Inflammatory macrophage treated with lipopolysaccharide for 4 hours (primary cell): Measurements from ENCODE around the gene PRKN.

Experiments used
- DNase-seq: peaks from one replicate; pipeline ENCODE4 v3.0.0-alpha.2; 2020

The PRKN gene

DNA sequence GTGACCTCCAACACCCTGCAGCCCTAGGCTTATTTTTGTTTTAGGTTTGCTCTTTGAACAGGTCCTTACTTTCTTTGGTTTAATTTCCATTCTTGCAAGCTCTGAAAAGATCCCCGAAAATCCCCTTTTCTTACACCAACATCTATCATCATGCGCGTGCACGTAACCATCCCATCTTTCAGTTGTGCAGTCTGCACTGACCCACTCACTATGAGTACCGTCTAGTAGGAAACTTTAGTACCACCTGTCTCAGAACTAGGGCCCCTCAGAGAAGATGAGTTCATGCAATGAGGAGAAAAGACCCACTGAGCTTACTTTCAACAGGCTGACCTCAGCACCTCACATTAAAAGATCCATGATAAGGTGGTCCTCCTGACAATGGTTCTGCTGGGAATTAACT is 1333.1 kb downstream of the PRKN start:
- DNase-seq: peak; percentile 3

- peak; percentile 90 for DNase-seq
Observed at GRCh38 chr6:161393839-161394364, 1333.7 kb downstream of the PRKN start.

GRCh38 chr6:161393292-161393691 is 1334.3 kb downstream of the PRKN start:
- no peak for DNase-seq

GRCh38 chr6:161389756-161390155 is 1337.8 kb downstream of the PRKN start:
- DNase-seq: no peak

DNA sequence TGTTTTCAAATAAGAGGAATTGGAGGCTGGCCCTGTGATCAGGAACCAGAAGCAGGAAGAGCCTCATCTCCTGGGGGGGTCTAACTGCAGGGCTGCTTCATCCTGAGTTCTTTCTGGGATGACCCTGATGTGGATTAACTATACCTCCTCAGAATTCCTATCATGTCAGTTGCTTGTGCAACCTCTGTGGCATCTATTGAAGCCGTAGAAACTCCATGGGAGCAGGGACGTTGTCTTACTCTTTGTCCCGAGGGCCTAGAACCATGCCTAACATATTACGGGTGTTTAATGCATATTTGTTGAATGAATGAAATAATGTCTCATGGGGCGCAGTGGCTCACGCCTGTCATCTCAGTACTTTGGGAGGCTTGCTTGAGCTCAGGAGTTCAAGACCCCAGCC is 1343.6 kb downstream of the PRKN start:
- no peak for DNase-seq

DNA sequence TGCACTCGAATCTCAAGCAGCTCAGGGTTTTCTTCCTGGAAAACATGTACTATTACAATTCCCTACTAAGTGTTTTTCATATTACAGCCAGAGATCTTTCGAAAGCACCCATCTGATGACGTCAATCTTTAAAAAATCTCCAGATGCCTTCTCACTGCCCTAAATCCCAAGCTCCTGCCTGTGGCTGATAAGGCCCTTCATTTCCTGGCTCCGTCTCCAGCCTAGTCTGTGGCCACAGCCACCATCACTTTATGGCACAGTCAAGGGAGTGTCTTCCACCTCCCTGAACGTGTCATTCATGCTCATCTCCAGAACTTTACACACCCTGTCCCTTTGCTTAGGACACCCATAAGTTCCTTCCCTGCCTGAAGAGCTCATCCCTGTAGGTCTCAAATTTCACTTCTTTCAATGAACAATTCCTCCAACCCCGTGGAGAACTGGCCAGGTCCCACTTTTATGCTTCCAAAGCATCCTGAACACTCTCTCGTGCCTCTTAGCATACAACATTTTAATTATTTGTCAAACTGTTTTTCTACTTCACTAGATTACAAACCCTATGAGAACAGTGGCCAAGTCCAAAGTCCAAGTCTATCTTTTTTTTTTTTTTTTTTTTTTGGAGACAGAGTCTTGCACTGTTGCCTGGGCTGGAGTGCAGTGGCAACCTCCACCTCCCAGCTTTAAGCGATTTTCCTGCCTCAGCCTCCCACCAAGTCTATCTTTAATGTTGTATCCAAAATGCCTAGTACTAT is 1347.6 kb downstream of the PRKN start:
- no peak for DNase-seq

GRCh38 chr6:161378115-161378514 is 1349.5 kb downstream of the PRKN start:
- DNase-seq: no peak

GRCh38 chr6:161377116-161377515 is 1350.5 kb downstream of the PRKN start:
- no peak for DNase-seq

GRCh38 chr6:161376367-161376766 is 1351.2 kb downstream of the PRKN start:
- DNase-seq: no peak

DNA sequence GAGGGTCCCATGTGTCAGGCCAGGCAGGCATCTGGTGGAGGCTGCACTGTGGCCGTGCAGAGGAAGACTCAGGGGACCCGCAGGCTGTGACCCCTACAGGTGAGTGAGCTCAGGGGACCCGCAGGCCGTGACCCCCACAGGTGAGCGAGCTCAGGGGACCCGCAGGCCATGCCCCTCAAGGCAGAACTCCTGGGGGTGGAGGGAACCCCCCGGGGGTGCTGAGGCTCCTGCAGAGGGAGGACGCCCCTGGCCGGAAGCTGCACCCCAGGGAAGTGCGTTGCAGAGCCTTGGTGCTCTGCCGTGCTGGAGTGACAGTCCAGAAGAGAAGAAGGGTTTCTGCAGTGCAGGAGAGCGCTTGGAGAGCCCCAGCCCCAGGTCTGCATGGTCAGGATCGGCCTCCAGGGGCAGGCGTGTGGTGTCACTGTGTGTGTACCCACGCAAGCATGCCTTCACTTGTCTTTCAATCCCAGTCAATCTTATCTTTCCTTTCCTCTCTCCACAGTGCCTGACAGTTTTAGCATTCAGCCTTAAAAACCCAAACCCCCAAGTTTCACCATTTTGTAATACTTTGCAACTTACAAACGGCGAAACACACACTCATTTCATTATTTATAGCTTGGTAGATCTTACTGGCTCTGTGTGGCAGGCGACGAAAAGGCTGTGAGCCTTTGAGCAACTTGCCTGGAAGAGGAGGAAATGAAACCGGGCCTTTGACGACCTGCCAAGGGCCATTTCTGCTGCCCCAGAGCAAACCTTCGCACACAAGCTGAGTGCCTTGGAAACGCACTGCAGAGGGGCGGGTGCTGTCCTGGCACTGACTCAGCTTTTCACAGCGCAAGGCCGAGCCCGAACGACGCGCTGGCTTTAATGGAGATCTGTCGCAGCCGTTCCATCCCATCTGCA is 1352.3 kb downstream of the PRKN start:
- DNase-seq: peak; percentile 89

DNA sequence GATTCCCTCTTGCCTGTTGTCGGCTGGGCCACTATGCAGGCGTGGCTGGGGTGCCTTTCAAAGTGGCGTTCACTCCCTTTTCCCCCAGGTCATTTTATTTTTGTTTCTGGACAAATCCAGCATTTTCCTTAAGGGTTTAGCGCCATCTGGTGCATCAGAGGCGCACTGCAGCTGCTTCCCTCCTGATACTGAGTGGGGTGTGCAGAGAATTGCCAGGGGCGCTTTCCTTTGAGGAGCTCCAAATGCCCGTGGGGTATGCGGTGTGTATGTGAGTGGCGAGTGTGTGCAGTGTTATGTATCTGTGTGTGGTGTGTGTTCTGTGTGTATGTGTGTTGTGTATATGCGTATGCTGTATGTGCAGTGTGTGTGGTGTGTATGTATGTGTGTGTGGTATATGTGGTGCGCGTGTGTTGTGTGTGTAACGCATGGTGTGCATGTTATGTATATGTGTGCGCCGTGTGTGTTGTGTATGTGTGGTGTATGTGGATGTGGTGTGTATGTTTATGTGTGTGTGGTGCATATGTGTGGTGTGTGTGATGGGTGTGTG is 1353.6 kb downstream of the PRKN start:
- DNase-seq: peak; percentile 69

DNA sequence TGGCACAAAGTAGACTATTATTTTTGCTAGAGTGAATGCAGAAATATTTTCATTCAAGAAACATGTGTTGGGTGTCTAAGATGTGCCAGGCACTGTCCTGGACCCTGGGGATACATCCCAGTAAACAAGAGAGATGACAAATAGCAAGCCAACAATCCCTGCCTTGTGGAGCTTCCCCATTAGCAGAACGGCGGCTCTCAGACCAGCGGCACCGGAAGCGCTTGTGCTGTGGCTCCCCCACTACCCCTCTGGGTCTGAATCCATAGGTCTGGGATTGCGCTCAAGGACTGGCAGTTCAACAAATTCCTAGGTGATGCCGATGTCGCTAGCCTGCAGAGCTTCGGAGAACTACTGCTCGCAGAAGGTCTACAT is 1355.2 kb downstream of the PRKN start:
- no peak for DNase-seq

- peak; percentile 71 for DNase-seq
Observed at GRCh38 chr6:161370880-161371279, 1356.7 kb downstream of the PRKN start.

GRCh38 chr6:161369339-161369738 is 1358.2 kb downstream of the PRKN start:
- peak; percentile 97 for DNase-seq

DNA sequence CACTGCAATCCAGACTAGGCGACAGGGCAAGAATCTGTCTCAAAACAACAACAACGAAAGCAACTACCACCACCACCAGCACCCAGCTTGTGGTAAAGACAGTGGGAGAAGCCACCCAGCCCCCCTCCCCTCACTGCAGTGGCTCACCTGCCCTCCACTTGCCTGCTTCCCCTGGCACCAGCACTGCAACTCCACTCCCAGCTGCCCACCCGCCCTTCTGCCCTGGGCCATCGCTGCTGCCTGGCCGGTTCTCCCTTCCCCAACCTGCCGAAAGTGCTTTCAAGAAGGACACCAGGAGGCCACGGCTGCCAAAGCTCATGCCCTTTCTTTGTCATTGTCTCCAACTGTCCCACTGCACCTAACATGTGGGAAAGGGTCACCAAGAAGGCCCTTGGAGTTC is 1359.1 kb downstream of the PRKN start:
- DNase-seq: no peak

GRCh38 chr6:161367472-161367871 is 1360.1 kb downstream of the PRKN start:
- no peak for DNase-seq

DNA sequence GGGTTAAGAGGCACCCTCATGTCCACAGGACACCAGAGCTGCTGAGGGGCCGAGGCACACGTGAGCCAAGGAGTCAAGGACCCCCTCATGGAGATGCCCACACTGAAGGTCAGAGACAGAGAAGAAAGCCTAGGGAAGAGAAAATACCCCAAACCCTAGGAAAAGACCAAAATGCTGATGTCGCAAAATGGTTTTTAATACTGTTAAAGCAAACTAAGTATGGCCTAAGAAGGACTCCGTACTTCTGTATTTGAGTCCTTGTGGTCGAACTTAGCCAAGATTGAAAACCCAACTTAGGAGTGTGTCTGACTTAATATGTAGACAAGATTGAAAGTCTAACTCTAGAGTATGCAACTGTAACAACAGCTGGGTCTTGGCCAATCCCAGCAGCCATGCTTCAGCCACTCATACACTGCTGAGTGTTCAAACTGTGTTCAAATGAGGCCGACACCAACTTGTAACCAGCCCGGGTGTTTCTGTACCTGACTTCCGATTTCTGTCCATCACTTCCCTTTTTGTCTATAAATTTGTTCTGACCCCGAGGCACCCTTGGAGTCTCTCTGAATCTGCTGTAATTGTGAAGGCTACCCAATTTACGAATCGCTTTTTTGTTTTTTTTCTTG is 1361.2 kb downstream of the PRKN start:
- peak; percentile 65 for DNase-seq

GRCh38 chr6:161365633-161366032 is 1361.9 kb downstream of the PRKN start:
- DNase-seq: no peak

DNA sequence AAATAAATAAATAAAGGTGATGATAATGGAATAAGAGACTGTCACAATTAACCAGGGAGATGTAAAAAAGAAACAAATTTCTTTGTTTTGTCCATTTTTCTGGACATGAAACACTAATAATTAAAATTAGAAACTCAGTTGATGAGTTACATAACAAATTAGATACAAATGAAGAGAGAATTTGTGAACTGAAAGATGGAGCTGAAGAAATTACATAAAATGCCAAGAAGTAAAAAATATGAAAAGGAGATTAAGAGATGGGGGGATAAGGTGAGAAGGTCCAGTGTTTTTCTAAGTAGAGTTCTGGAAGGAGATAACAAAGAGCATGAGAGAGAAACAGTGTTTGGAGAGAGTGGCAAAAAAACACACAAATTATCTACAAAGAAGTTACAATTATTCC is 1364.3 kb downstream of the PRKN start:
- DNase-seq: no peak

DNA sequence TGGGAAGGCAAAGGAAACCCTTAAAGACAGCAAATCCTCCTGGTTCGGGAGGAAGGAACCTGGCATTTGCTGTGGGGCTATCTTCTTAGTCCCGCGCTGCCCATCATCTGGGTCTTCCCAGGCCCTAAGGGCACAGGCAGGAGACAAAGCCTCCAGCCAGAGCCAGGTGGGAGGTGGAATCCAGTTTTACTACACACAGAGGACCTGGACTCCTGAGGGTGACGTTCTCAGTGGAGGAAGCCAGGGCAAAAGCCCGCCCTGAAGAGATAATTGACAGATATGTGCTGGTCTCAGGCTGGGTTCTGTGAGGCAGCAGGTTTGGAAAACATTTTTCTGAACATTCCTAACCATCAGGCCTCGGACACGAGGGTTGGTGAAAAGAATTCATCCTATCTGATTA is 1365.3 kb downstream of the PRKN start:
- DNase-seq: no peak

DNA sequence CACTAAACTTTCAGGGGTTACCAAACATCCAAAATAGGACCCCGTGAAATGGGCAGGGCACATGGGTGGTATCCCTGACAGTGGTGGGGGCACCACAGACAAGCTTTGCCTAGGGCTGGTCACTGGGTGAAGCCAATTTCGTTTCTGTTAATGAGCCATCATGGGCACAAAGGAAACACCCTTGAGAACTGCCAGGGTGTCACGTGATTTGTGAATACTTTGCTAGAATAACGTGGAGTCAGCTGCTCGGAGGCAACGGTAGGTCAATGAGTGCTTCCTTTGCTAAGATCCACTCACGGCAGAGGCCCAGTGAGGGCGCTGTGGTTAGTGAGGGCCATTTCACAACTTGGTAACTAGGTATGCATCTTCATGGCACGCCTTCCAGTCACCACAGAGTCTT is 1366.0 kb downstream of the PRKN start:
- no peak for DNase-seq

GRCh38 chr6:161360520-161360919 is 1367.0 kb downstream of the PRKN start:
- DNase-seq: peak; percentile 30

GRCh38 chr6:161359618-161359945 is 1368.0 kb downstream of the PRKN start:
- no peak for DNase-seq
